Measurements from ENCODE around the gene ADAMTSL3.

- TF ChIP-seq CTCF (IDR thresholded peaks at IDR 0.05) (no peak), POLR2A (IDR thresholded peaks at IDR 0.05) (no peak)
Measured at GRCh38 chr15:83709241-83709640, 55.3 kb downstream of the ADAMTSL3 start.

Measured in heart left ventricle (tissue), 13 donors.